Vagina (tissue), 2 donors: Measurements from ENCODE around the gene CTAGE6. TPM values are rescaled to one million over a fixed set of nuclear protein-coding genes. Genes with fewer than 3 reads are reported as not detected.
"Not testable (repeated sequence)": the region's sequence is repeated elsewhere in the genome, so short reads cannot be mapped to it uniquely, and the experiment has no call there.

Source experiments
- DNase-seq, 2 donors: peaks; one replicate each; pipeline ENCODE4 v3.0.0-alpha.2; 2017; ENCODE audit errors: extremely low spot score in 2 of 2
- H3K27ac ChIP-seq: fragments of 200-600 bp; sonication (generic); one replicate; pipeline ENCODE4 v1.5.1; 2019
- H3K27me3 ChIP-seq: fragments of 200-600 bp; sonication (generic); one replicate; pipeline ENCODE4 v1.5.1; 2019
- H3K36me3 ChIP-seq, 2 donors: fragments of 200-600 bp; sonication (generic); one replicate each; pipeline ENCODE4 v1.5.1; 2017 to 2019
- H3K4me1 ChIP-seq: fragments of 200-600 bp; sonication (generic); one replicate; pipeline ENCODE4 v1.5.1; 2019
- H3K4me3 ChIP-seq, 2 donors: fragments of 200-600 bp; sonication (generic); 1 replicate in 1 of 2; 2 replicates in 1 of 2; pipeline ENCODE4 v1.5.1; 2016 to 2019
- H3K9me3 ChIP-seq: fragments of 200-600 bp; sonication (generic); one replicate; pipeline ENCODE4 v1.5.1; 2019
- CTCF ChIP-seq, 3 experiments: fragments of 450-650 bp in 2 of 3; fragments of 200-600 bp in 1 of 3; sonication (generic) in 1 of 3; IDR thresholded peaks; one replicate each; pipeline ENCODE4 v1.5.1; 2017 to 2019; ENCODE audit warnings: antibody characterized with exemption in 3 of 3, mild to moderate bottlenecking in 2 of 3, moderate library complexity in 2 of 3
- POLR2A ChIP-seq, 2 donors: fragments of 450-650 bp; IDR thresholded peaks; one replicate each; pipeline ENCODE4 v1.6.1; 2017; ENCODE audit warnings: antibody characterized with exemption in 2 of 2, mild to moderate bottlenecking in 2 of 2, moderate library complexity in 2 of 2
- POLR2AphosphoS5 ChIP-seq, 2 donors: sonication (generic); formaldehyde crosslinking; IDR thresholded peaks; one replicate each; pipeline ENCODE4 v1.9.0; 2017; ENCODE audit warnings: antibody characterized with exemption in 2 of 2, mild to moderate bottlenecking in 2 of 2, low read depth in 1 of 2; ENCODE audit not compliant: insufficient read depth in 1 of 2
- intact Hi-C: fragments of 100-400 bp; cut with DNase I; formaldehyde crosslinking; loops from one replicate; pipeline ENCODE4 v1.15.1; 2023
- total RNA-seq: library from RNA; depleted of rRNA; stranded (reverse); fragments of >200 nt; gene quantifications from one replicate; pipeline ENCODE4 v1.2.3, GENCODE V29; 2016

The CTAGE6 gene
- total RNA-seq, 1 donor from 2014 or later = 1.7 TPM

DNA sequence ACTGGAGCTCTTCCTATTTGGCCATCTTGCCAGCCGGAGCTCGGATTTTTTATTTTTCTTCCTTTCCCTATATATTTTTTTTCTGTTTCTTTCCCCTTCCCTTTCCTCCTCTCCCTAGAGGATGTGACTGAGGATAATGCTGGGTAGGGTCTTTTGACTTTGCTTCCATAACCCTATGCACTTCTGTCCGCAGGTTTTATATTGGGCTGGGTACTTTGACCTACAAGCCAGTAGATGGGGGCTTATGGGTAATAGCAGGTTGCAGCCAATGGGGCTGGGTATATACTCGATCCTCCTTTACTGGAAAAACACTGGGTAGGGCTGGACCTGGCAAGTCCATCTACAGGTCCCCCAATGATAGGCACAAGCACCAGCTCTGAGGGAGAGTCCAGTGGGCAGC, 12.2 kb downstream of the CTAGE6 start:
- H3K27me3 ChIP-seq, H3K4me3 ChIP-seq, intact Hi-C loops, DNase-seq, H3K4me1 ChIP-seq, H3K9me3 ChIP-seq, H3K27ac ChIP-seq, H3K36me3 ChIP-seq: not testable (repeated sequence)

- intact Hi-C loops, H3K36me3 ChIP-seq, H3K4me1 ChIP-seq, H3K27me3 ChIP-seq, H3K9me3 ChIP-seq, H3K27ac ChIP-seq, H3K4me3 ChIP-seq, DNase-seq: not testable (repeated sequence)
- TF ChIP-seq CTCF (IDR thresholded peaks at IDR 0.05) = peak in 2 of 3 experiments; percentile 15 to 33
Measured at GRCh38 chr7:143737037-143737819, 20.3 kb downstream of the CTAGE6 start.

DNA sequence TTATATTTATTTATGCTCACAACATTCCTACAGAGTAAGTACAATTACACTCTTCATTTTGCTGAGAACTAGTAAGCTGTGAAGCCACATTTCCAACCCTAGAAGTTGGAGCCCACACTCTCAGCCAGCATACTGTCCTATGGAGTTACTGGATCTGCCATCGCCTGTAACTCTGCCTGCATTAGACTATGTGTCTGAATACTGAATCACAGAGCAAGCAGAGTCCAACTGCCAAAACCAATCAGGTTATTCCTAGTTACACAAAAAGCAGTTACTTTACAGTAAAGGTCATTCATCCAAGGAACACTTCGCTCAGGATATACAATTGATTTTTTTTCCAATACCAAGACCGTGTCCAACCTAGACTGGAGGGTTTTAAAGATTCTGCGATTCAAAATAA, 21.5 kb downstream of the CTAGE6 start:
- H3K27me3 ChIP-seq = no peaks in the 10 kb centered on the region
- no peak overlapping the region for H3K27ac ChIP-seq
- no peaks in the 10 kb centered on the region for H3K36me3 ChIP-seq
- intact Hi-C loops = no loop called here
- no peaks in the 10 kb centered on the region for H3K9me3 ChIP-seq
- no peak for TF ChIP-seq POLR2A (IDR thresholded peaks at IDR 0.05)
- TF ChIP-seq CTCF (IDR thresholded peaks at IDR 0.05) = no peak
- TF ChIP-seq POLR2AphosphoS5 (IDR thresholded peaks at IDR 0.05; ENCODE audit: insufficient read depth in 1 of 2, low read depth in 1 of 2) = no peak
- H3K4me1 ChIP-seq = no peaks in the 10 kb centered on the region
- no peak overlapping the region for H3K4me3 ChIP-seq
- DNase-seq = no peak

DNA sequence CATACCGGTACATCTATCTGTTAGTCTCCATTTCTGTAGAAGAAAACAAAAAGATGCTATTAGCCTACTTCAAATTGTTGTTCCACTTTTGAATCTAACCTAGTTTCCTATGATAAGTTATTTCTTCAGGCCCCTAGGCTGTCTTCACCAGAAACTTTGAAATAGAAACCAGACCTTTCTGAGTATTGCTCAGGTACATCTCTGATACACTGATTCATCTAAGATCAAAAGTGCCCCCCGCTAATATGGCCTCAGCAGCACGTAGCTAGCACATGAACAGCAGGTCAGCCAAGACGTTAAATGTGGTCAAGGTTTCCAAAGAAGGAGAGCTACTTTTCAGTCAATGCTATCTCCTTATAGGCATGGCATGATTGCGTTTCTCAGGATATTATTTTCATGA, 23.6 kb downstream of the CTAGE6 start:
- no peaks in the 10 kb centered on the region for H3K36me3 ChIP-seq
- no peak overlapping the region for H3K27ac ChIP-seq
- TF ChIP-seq POLR2A (IDR thresholded peaks at IDR 0.05) (no peak), CTCF (IDR thresholded peaks at IDR 0.05) (no peak), POLR2AphosphoS5 (IDR thresholded peaks at IDR 0.05; ENCODE audit: insufficient read depth in 1 of 2, low read depth in 1 of 2) (no peak)
- H3K4me3 ChIP-seq = no peak overlapping the region
- H3K27me3 ChIP-seq = no peaks in the 10 kb centered on the region
- DNase-seq = no peak
- intact Hi-C loops = no loop called here
- no peaks in the 10 kb centered on the region for H3K9me3 ChIP-seq
- H3K4me1 ChIP-seq = no peaks in the 10 kb centered on the region

DNA sequence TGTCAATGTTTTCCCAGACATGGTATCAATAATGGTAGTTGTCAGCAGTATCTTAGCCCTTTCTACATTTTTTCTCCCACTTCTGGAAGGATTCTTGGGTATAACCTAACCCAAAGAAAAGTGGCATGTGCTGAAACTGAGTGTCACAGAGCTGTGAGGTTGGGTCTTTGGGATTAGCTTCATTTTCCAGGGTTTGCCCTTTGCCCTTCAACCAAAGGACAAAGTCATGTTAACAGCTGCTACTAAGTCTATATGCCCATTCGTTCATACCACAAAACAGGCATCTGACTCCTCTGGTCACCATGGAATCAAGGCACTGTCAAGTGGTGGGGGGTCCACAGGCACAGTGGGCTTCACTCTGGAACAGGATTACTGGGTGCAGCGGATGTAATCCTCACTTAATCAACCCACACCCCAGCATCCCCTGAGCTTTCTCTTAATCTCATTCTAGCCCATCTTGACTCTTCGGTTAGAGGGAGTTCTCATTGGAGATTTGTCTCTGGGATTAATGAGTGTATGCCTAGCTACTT, 29.1 kb downstream of the CTAGE6 start:
- intact Hi-C loops = no loop called here
- Histone ChIP-seq H3K27me3 (no peaks in the 10 kb centered on the region), H3K4me1 (no peaks in the 10 kb centered on the region), H3K9me3 (no peaks in the 10 kb centered on the region), H3K4me3 (no peak overlapping the region), H3K36me3 (no peaks in the 10 kb centered on the region), H3K27ac (no peak overlapping the region)
- TF ChIP-seq CTCF (IDR thresholded peaks at IDR 0.05) (no peak), POLR2A (IDR thresholded peaks at IDR 0.05) (no peak), POLR2AphosphoS5 (IDR thresholded peaks at IDR 0.05; ENCODE audit: insufficient read depth in 1 of 2, low read depth in 1 of 2) (no peak)
- DNase-seq = no peak

GRCh38 chr7:143727561-143727960, 29.9 kb downstream of the CTAGE6 start:
- H3K27me3 ChIP-seq, H3K27ac ChIP-seq, H3K36me3 ChIP-seq, H3K4me1 ChIP-seq, H3K4me3 ChIP-seq, H3K9me3 ChIP-seq, DNase-seq, intact Hi-C loops: not testable (repeated sequence)

GRCh38 chr7:143726143-143726542, 31.4 kb downstream of the CTAGE6 start:
- H3K27me3 ChIP-seq, H3K27ac ChIP-seq, H3K36me3 ChIP-seq, H3K4me3 ChIP-seq, H3K9me3 ChIP-seq, H3K4me1 ChIP-seq, DNase-seq, intact Hi-C loops: not testable (repeated sequence)

DNA sequence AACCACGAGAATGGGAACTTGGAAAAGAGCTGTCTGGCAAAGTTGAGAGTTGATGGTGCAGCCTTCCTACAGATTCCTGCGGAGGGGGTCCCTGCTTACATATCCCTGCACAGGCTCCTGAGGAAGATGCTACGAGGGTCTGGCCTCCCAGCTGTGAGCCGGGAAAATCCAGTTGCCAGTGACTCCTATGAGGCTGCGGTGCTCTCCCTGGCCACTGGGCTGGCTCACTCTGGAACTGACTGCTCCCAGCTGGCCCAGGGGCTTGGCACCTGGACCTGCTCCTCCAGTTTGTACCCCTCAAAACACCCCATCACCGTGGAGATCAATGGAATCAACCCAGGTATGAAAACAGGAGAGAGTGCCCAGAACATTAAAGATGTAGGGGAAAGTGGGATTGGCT, 37.2 kb downstream of the CTAGE6 start:
- not testable (repeated sequence) for H3K36me3 ChIP-seq, H3K4me1 ChIP-seq

DNA sequence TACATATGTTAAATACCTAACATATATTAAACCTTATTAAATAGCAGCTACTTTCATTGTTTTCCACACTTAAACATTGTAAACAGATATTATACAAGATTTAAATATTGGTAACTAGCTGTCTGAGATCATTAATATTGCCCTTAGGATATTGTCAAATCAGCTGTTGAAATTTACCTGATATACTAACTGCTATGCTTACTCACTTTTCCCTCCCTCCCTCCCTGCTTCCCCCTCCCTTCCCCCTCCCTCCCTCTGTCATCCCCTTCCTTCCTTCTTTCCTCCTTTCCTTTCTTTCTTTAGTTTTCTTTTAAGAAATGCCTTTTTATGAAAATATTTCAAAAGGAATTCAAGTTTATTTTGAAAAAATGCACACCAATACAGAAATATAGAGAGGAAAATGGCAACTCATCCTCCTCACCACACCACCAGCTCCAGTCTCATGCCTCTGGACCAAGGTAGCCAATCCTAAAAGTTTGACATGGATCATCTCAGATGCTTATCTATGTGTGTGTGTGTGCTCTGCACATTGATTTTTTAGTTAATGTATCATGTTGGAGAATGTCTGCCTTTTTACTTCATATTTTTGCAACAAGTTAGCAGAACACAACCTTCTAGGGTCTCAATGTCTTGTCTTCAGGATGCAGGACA, 41.8 kb downstream of the CTAGE6 start:
- intact Hi-C loops, H3K9me3 ChIP-seq, H3K4me3 ChIP-seq, DNase-seq, H3K4me1 ChIP-seq, H3K27me3 ChIP-seq, H3K27ac ChIP-seq, H3K36me3 ChIP-seq: not testable (repeated sequence)

More for the DNA sequence above, 37.2 kb downstream of the CTAGE6 start:
- H3K27ac ChIP-seq, intact Hi-C loops, DNase-seq, H3K9me3 ChIP-seq, H3K27me3 ChIP-seq, H3K4me3 ChIP-seq: not testable (repeated sequence)
